Endothelial cell of umbilical vein (primary cell): Measurements from ENCODE around the gene ECSIT. TPM values are rescaled to one million over a fixed set of nuclear protein-coding genes. Genes with fewer than 3 reads are reported as not detected.

Experiments used
- BruUV-seq: library from RNA; stranded (reverse); fragments of 400-500 nt; replicated peaks from 2 replicates; lab custom pipeline; 2021; lab: Mats Ljungman, UMichigan
- CTCF ChIA-PET: fragments of 300-600, 350-600 bp; sonication (Branson Sonifier 250); formaldehyde crosslinking; loops from one replicate; lab custom pipeline; 2021; ENCODE audit warnings: antibody characterized with exemption, inconsistent platforms; lab: Charles Lee
- POLR2A ChIA-PET: fragments of 300-600, 350-600 bp; sonication (Branson Sonifier 250); formaldehyde crosslinking; loops from one replicate; lab custom pipeline; 2021; ENCODE audit warnings: antibody characterized with exemption, inconsistent platforms; lab: Charles Lee
- DNase-seq: peaks from one replicate; pipeline ENCODE4 v3.0.0-alpha.2; 2011; ENCODE audit warnings: low read depth, low spot score
- FAIRE-seq: peaks from 2 replicates; lab custom pipeline; 2011; peaks lifted over from hg19 to GRCh38; lab: Jason Lieb, UNC
- H2AFZ ChIP-seq: 2 replicates; pipeline ENCODE4 v1.6.0; 2012; ENCODE audit warnings: low read depth, low read length, control low read depth, inconsistent platforms
- H3K27ac ChIP-seq: 2 replicates; pipeline ENCODE4 v1.5.1; 2011; ENCODE audit warnings: low read depth, mild to moderate bottlenecking, control low read depth, low read length, moderate library complexity; ENCODE audit not compliant: insufficient read depth
- H3K27me3 ChIP-seq, 2 experiments: 2 replicates each; pipeline versions ENCODE4 v1.6.0 to v1.6.1; 2011; ENCODE audit warnings: low read length in 2 of 2, mixed read lengths in 1 of 2; ENCODE audit not compliant: control insufficient read depth in 2 of 2, insufficient read depth in 2 of 2
- H3K36me3 ChIP-seq, 2 experiments: 2 replicates in 1 of 2; 3 replicates in 1 of 2; pipeline ENCODE4 v1.5.1; 2011; ENCODE audit warnings: low read length in 2 of 2, mild to moderate bottlenecking in 1 of 2, moderate library complexity in 1 of 2; ENCODE audit not compliant: control insufficient read depth in 2 of 2, insufficient read depth in 2 of 2; ENCODE audit errors: extremely low read depth in 1 of 2
- H3K4me1 ChIP-seq: 3 replicates; pipeline ENCODE4 v1.5.1; 2011; ENCODE audit warnings: mild to moderate bottlenecking, low read length; ENCODE audit not compliant: control insufficient read depth, insufficient read depth; ENCODE audit errors: extremely low read depth
- H3K4me2 ChIP-seq: 2 replicates; pipeline ENCODE4 v1.6.1; 2011; ENCODE audit warnings: low read length, control low read depth, mixed read lengths; ENCODE audit not compliant: insufficient read depth
- H3K4me3 ChIP-seq, 3 experiments: fragments of 200-600 bp in 1 of 3; sonication (generic), shearing (Covaris generic) in 1 of 3; replicated peaks in 1 of 3; 2 replicates each; pipeline ENCODE4 v1.5.1; 2011 to 2016; ENCODE audit warnings: control low read depth in 3 of 3, low read length in 3 of 3, mild to moderate bottlenecking in 2 of 3, inconsistent platforms in 1 of 3, low read depth in 1 of 3, moderate library complexity in 1 of 3; ENCODE audit not compliant: insufficient read depth in 1 of 3
- H3K79me2 ChIP-seq: 2 replicates; pipeline ENCODE4 v1.6.0; 2012; ENCODE audit warnings: low read length, inconsistent platforms; ENCODE audit not compliant: control insufficient read depth, insufficient read depth
- H3K9ac ChIP-seq: replicated peaks from 2 replicates; pipeline ENCODE3; 2011; ENCODE audit warnings: low read length, control low read depth; ENCODE audit not compliant: insufficient read depth; ENCODE audit errors: extremely low read depth
- H3K9me1 ChIP-seq: replicated peaks from 3 replicates; pipeline ENCODE4 v1.6.0; 2011; ENCODE audit warnings: mild to moderate bottlenecking, low read length; ENCODE audit not compliant: control insufficient read depth, insufficient read depth; ENCODE audit errors: extremely low read depth
- H3K9me3 ChIP-seq: replicated peaks from 2 replicates; pipeline ENCODE4 v1.5.1; 2012; ENCODE audit warnings: low read length, inconsistent platforms; ENCODE audit not compliant: control insufficient read depth, insufficient read depth
- H4K20me1 ChIP-seq: replicated peaks from 2 replicates; pipeline ENCODE3; 2011; ENCODE audit warnings: mild to moderate bottlenecking, low read length; ENCODE audit not compliant: control insufficient read depth, insufficient read depth; ENCODE audit errors: extremely low read depth
- CTCF ChIP-seq, 2 donors: IDR thresholded peaks; 1 replicate in 1 of 2; 2 replicates in 1 of 2; pipeline ENCODE4 v1.5.1; 2011; ENCODE audit warnings: low read length in 2 of 2, mild to moderate bottlenecking in 2 of 2, moderate library complexity in 2 of 2, control low read depth in 1 of 2, inconsistent platforms in 1 of 2, low read depth in 1 of 2; ENCODE audit not compliant: insufficient read depth in 1 of 2; ENCODE audit errors: extremely low read depth in 1 of 2
- EZH2 ChIP-seq: IDR thresholded peaks from 2 replicates; pipeline ENCODE4 v1.6.1; 2012; ENCODE audit warnings: borderline replicate concordance, low read depth, mild to moderate bottlenecking, moderate library complexity, low read length, inconsistent platforms; ENCODE audit not compliant: severe bottlenecking
- FOS ChIP-seq: IDR thresholded peaks from 2 replicates; pipeline ENCODE4 v1.6.1; 2011; ENCODE audit warnings: mild to moderate bottlenecking, low read length, moderate library complexity, borderline replicate concordance; ENCODE audit not compliant: insufficient read depth
- GATA2 ChIP-seq: IDR thresholded peaks from 2 replicates; pipeline ENCODE4 v1.7.0; 2011; ENCODE audit warnings: low read depth, mild to moderate bottlenecking, moderate library complexity, mixed read lengths, low read length; ENCODE audit not compliant: insufficient read length, insufficient read depth
- JUN ChIP-seq: IDR thresholded peaks from 2 replicates; pipeline ENCODE4 v1.6.1; 2011; ENCODE audit warnings: borderline replicate concordance, low read depth; ENCODE audit not compliant: insufficient read length, insufficient read depth
- MYC ChIP-seq: IDR thresholded peaks from one replicate; pipeline ENCODE4 v1.6.1; 2011; ENCODE audit warnings: mild to moderate bottlenecking, low read depth, low read length
- POLR2A ChIP-seq: IDR thresholded peaks from 2 replicates; pipeline ENCODE4 v1.6.1; 2012; ENCODE audit warnings: low read depth, mild to moderate bottlenecking, control low read depth, low read length
- POLR2AphosphoS5 ChIP-seq: IDR thresholded peaks from 2 replicates; pipeline ENCODE4 v1.6.1; 2012; ENCODE audit warnings: low read depth, mild to moderate bottlenecking, control low read depth, low read length, moderate library complexity; ENCODE audit not compliant: insufficient read depth
- dilution Hi-C: fragments of 300-500 bp; cut with MboI; formaldehyde crosslinking; loops from one replicate; pipeline ENCODE4 v1.15.0; 2019; ENCODE audit warnings: low sequenced_read_pairs; ENCODE audit not compliant: extremely low pct_ligation_motif_present
- intact Hi-C: fragments of 100-400 bp; cut with micrococcal nuclease; formaldehyde crosslinking; loops from one replicate; pipeline ENCODE4 v1.10.0; 2022
- polyA plus RNA-seq, 4 experiments: library from polyadenylated mRNA; depleted of rRNA in 3 of 4; stranded (reverse) in 3 of 4; unstranded in 1 of 4; fragments of >200 nt; gene quantifications; 2 replicates each; pipeline versions ENCODE4 v1.2.1 to v1.2.3, GENCODE V29; 2011 to 2012; ENCODE audit warnings: missing spikeins in 1 of 4
- total RNA-seq: library from RNA; stranded (reverse); gene quantifications from 2 replicates; pipeline ENCODE4 v1.2.3, GENCODE V29; 2021
- TF ChIP-seq, protein P1 (sequence below): IDR thresholded peaks from 2 replicates; pipeline ENCODE4 v1.6.1; 2011; ENCODE audit not compliant: insufficient read depth, insufficient read length

The ECSIT gene
- total and polyA plus RNA-seq, 2 donors (not counting 3 experiments of a cell fraction or from before 2014, with no cell fraction given), result 32.4 to 47.2 TPM

DNA sequence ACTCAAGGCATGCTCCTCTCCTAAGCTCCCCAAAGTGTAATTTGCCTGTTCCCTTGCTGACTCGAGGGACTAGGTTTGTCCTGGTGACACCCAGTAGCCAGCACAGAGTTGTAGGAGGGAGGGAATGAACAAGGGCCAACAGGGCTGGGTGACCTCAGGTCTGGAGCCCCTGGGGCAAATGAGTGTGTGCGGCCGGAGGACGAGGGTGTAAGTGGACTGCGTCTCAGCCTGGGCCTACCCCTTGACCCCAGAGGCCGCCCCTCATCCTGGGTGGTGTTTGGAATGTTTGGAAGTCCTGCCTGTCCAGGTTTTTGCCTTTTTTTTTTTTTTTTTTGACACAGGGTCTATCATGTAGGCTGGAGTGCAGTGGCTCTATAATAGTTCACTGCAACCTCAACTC, 22.0 kb downstream of the ECSIT start:
- FAIRE-seq (no peak), DNase-seq (no peak)
- CTCF ChIA-PET, result no interaction called here
- H3K9me3 ChIP-seq, result no peaks in the 10 kb centered on the region
- H3K9me1 ChIP-seq, result no peaks in the 10 kb centered on the region
- H3K27ac ChIP-seq, result no peak overlapping the region
- dilution Hi-C loops, result no loop called here
- no peak for TF ChIP-seq FOS
- TF ChIP-seq CTCF (IDR thresholded peaks at IDR 0.05; ENCODE audit: extremely low read depth in 1 of 2, insufficient read depth in 1 of 2, low read depth in 1 of 2, low read length in 2 of 2), result no peak
- TF ChIP-seq, protein P1, sequence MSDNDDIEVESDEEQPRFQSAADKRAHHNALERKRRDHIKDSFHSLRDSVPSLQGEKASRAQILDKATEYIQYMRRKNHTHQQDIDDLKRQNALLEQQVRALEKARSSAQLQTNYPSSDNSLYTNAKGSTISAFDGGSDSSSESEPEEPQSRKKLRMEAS, result no peak
- TF ChIP-seq POLR2AphosphoS5, result no peak
- TF ChIP-seq EZH2, result no peak
- TF ChIP-seq MYC, result no peak
- TF ChIP-seq POLR2A, result no peak
- TF ChIP-seq JUN, result no peak
- no peak for TF ChIP-seq GATA2
- intact Hi-C loops, result no loop called here
- no peak overlapping the region for H2AFZ ChIP-seq
- no peaks in the 10 kb centered on the region for H4K20me1 ChIP-seq
- H3K9ac ChIP-seq, result no peak overlapping the region
- no peak overlapping the region for H3K4me2 ChIP-seq
- H3K4me1 ChIP-seq, result peaks cover 10% of the 10 kb centered on the region
- no peaks in the 10 kb centered on the region for H3K36me3 ChIP-seq
- no peaks in the 10 kb centered on the region for H3K27me3 ChIP-seq
- BruUV-seq, result no TSS peak
- H3K79me2 ChIP-seq, result no peaks in the 10 kb centered on the region
- H3K4me3 ChIP-seq, result no peak overlapping the region
- POLR2A ChIA-PET, result no interaction called here
